ENCODE results near the gene CXXC1. TPM values are rescaled to one million over a fixed set of nuclear protein-coding genes. Genes with fewer than 3 reads are reported as not detected.
"Not testable (repeated sequence)": the region's sequence is repeated elsewhere in the genome, so short reads cannot be mapped to it uniquely, and the experiment has no call there.

The CXXC1 gene
- 32.3 and 33.9 TPM in 2 replicates for total RNA-seq (2014; rRNA removed; shearing (Covaris generic); ENCODE audit: low replicate concordance)

GRCh38 chr18:50287441-50288347, at the start of gene CXXC1:
TSS of gene CXXC1 (minus strand) at chr18:50287692. CDS start at chr18:50287589, 103 bp downstream.
- in situ Hi-C loops (cut with HindIII; ENCODE audit: low pct_unique_long_range_greater_than_20kb, low sequenced_read_pairs) = no loop called here
- DNase-seq (ENCODE audit: low read depth) = peak; percentile 93

DNA sequence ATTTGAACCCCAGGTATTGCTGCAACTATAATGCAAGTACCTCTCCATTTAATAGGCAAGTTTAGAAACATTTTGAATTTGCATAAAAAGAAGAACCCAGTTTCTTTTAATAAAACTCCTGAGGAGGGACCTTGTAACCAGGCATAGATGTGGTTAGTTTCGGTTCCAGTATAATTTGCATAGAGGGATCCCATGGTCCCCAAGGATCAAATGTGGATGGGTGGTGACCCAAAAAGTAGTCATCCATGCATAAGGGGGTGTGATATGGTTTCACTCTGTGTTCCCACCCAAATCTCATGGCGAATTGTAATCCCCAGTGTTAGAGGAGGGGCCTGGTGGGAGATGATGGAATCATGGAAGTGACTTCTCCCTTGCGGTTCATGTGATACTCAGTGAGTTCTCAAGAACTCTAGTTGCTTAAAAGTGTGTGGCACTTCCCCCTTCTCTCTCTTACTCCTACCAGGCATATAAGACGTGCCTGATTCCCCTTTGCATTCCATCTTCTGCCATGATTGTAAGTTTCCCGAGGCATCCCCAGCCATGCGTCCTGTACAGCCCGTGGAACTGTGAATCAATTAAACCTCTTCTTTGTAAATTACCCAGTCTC, 47.2 kb upstream of the CXXC1 start:
- in situ Hi-C loops (cut with HindIII; ENCODE audit: low pct_unique_long_range_greater_than_20kb, low sequenced_read_pairs) = no loop called here
- no peak for DNase-seq (ENCODE audit: low read depth)

GRCh38 chr18:50331691-50332090, 44.2 kb upstream of the CXXC1 start:
- no peak for DNase-seq (ENCODE audit: low read depth)
- in situ Hi-C loops (cut with HindIII; ENCODE audit: low pct_unique_long_range_greater_than_20kb, low sequenced_read_pairs) = no loop called here

GRCh38 chr18:50330176-50330575, 42.7 kb upstream of the CXXC1 start:
- DNase-seq (ENCODE audit: low read depth) = no peak
- in situ Hi-C loops (cut with HindIII; ENCODE audit: low pct_unique_long_range_greater_than_20kb, low sequenced_read_pairs) = no loop called here

- in situ Hi-C loops (cut with HindIII; ENCODE audit: low pct_unique_long_range_greater_than_20kb, low sequenced_read_pairs) = no loop called here
- no peak for DNase-seq (ENCODE audit: low read depth)
These were observed 40.5 kb upstream of the CXXC1 start for GRCh38 chr18:50327983-50328382.

- DNase-seq (ENCODE audit: low read depth) = no peak
These were observed 33.2 kb upstream of the CXXC1 start for GRCh38 chr18:50320719-50321118.

GRCh38 chr18:50315100-50315871, 27.8 kb upstream of the CXXC1 start:
- in situ Hi-C loops (cut with HindIII; ENCODE audit: low pct_unique_long_range_greater_than_20kb, low sequenced_read_pairs) = no loop called here
- DNase-seq (ENCODE audit: low read depth) = no peak

More at GRCh38 chr18:50320719-50321118, 33.2 kb upstream of the CXXC1 start:
- in situ Hi-C loops (cut with HindIII; ENCODE audit: low pct_unique_long_range_greater_than_20kb, low sequenced_read_pairs) = no loop called here

DNA sequence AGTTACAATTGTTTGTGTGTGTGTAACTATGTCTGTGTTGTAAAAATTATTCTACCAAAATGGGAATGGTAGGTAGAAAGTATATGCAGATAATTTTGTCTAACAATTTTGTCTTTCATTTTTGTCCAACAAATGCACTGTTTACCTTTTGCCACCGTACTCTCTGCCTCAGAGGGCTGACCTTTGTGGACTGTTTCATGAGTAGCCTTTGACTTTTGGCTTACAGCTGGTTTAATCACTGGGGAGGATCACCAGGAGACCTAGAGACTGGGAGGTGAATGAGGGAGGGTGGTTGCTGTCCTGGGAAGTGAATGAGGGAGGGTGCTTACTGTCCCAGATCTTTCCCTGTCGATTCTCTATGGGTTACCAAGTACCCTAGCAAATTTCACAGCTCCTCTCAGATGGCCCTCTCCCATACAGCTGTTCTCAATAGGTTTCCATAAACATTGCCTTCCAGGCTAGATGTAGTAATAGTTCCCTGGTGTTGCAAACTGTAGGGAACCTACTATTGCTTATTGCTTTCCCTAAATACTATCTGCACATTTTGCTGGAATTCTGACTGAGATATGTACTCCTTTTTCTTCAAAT, 26.5 kb upstream of the CXXC1 start:
- no peak for DNase-seq (ENCODE audit: low read depth)
- in situ Hi-C loops (cut with HindIII; ENCODE audit: low pct_unique_long_range_greater_than_20kb, low sequenced_read_pairs) = no loop called here

DNA sequence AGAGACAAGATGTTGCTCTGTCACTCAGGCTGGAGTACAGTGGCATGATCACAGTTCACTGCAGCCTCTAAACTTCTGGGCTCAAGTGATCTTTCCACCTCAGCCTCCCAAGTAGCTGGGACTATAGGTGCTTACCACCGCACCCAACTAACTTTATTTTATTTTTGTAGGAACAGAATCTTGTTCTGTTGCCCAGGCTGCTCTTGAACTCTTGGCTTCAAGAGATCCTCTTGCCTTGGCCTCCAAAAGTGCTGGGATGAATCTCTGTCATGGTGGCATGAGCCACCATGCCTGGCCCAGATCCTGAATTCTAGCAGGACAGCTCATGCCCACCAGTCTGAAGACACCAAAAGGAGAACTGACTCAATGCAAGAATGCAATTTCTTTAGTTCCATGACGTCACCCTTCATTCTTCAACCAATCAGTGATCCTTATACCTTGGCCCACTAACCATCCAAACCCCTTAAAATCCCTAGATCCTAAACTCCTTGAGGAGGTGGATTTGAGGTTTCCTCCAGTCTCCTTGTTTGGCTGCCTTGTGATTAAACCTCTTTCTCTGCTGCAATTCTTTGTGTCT, 25.6 kb upstream of the CXXC1 start:
- no peak for DNase-seq (ENCODE audit: low read depth)
- in situ Hi-C loops (cut with HindIII; ENCODE audit: low pct_unique_long_range_greater_than_20kb, low sequenced_read_pairs) = no loop called here

- no peak for DNase-seq (ENCODE audit: low read depth)
- in situ Hi-C loops (cut with HindIII; ENCODE audit: low pct_unique_long_range_greater_than_20kb, low sequenced_read_pairs) = no loop called here
These were observed 25.0 kb upstream of the CXXC1 start for GRCh38 chr18:50312296-50313030.

DNA sequence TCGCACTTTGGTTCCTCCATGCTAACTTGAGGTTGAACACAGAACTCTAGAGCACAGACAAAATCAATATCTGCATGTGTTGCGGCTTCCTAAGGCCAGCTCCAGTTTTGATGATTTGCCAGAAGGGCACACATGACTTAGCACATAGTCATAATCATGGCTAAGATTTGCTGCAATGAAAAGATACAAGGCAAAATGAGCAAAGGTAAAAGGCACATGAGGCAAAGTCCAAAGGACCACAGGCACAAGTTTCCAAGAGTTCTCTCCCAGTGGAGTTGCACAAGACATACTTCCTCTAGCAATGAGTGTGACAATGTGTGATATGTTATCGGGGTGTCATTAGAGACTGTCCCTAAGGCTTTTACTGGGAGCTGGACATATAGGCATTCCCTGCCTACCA, 24.2 kb upstream of the CXXC1 start:
- in situ Hi-C loops (cut with HindIII; ENCODE audit: low pct_unique_long_range_greater_than_20kb, low sequenced_read_pairs) = no loop called here
- DNase-seq (ENCODE audit: low read depth) = no peak

GRCh38 chr18:50310080-50310479, 22.6 kb upstream of the CXXC1 start:
- in situ Hi-C loops (cut with HindIII; ENCODE audit: low pct_unique_long_range_greater_than_20kb, low sequenced_read_pairs) = no loop called here
- no peak for DNase-seq (ENCODE audit: low read depth)

DNA sequence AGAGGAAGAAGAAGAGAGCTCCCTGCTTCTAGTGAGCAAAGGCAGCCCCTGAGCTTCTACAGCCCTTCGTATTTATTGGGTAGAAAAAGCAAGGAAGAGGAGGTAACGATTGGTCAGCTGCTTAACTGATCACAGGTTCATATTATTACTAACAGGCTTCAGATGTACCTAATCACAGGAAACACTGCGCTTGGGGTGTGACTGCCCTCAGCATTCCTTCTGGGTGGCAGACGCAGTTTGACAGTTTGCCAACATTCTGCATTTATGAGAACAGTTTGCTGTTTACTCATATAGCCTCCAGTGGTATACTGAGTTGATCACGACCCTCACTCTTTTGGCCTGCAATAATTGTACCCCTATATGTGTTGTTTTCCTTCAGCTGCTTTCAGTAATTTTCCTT, 21.4 kb upstream of the CXXC1 start:
- in situ Hi-C loops (cut with HindIII; ENCODE audit: low pct_unique_long_range_greater_than_20kb, low sequenced_read_pairs); DNase-seq (ENCODE audit: low read depth): not testable (repeated sequence)

DNA sequence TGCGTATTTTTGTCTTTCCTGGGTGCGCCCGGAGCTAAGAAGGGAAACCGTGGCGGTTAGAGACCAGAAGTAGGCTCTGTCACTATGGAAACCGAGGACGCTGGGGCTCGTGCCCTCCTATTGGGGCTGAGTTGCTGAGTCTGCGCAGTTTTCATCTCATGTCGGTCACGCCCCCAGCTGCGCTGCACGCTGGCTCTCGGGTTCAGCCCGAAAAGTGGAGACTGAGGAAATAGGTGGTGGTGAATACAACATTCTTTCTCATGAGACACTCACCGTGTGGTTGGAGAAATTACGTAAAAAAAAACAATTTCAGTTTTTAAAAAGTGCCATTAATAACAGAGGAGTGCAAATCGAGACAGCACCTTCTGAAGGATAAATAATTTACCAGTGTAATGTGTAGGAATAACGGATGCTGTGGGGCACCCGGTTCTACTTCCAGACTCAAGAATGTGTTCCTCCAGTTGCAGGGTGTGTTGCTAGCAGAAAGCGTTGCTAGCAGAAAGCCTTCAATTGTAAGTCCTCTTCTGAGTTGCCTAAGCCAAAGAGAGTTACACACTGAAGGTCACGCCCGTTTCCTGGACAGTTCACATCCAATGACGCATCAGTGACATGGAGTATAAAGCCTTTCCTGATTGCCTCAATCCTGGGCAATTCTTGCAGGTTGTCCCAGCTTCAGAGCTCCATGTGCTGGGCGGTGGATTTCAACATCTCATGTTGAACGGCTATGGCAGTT, 20.4 kb upstream of the CXXC1 start:
- in situ Hi-C loops (cut with HindIII; ENCODE audit: low pct_unique_long_range_greater_than_20kb, low sequenced_read_pairs) = no loop called here
- peak; percentile 66 for DNase-seq (ENCODE audit: low read depth)

DNA sequence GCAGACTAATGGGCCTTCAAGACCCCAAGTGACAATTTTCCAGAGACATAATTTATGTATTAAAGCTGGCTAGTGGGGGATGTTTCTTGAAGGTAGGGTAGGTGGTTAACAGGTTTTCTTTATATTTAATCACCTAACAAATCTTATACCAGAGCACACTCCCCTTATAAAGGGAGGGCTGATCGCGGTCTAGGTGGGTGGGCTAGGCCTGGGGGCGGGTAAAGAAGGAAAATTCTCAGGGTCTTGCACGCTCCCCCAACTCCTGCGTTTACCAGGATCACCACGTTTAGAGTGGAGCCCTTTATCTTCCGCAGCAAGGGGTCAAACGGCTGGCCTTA, 19.9 kb upstream of the CXXC1 start:
- in situ Hi-C loops (cut with HindIII; ENCODE audit: low pct_unique_long_range_greater_than_20kb, low sequenced_read_pairs) = no loop called here

DNA sequence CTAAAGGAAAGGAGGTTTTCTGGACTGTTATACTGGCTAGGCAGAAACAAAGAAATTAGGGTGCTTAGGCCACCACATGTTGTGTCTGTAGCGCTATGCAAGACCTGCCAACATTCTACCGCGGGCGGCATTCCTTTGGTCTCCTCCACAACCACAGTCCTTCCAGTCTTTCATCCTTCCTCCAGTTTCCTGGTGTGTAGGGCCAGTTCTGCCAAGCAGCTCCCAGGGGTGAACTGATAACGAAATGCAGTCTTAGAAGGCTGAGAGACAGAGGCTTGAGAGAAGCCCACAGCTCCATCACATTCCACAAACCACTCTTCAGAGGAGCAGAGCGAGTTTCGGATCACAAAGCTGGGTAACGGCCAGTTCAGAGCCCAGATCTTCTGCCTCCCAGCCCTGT, 19.5 kb upstream of the CXXC1 start:
- no peak for DNase-seq (ENCODE audit: low read depth)
- in situ Hi-C loops (cut with HindIII; ENCODE audit: low pct_unique_long_range_greater_than_20kb, low sequenced_read_pairs) = no loop called here

More for the DNA sequence above, 19.9 kb upstream of the CXXC1 start:
- no peak for DNase-seq (ENCODE audit: low read depth)

DNA sequence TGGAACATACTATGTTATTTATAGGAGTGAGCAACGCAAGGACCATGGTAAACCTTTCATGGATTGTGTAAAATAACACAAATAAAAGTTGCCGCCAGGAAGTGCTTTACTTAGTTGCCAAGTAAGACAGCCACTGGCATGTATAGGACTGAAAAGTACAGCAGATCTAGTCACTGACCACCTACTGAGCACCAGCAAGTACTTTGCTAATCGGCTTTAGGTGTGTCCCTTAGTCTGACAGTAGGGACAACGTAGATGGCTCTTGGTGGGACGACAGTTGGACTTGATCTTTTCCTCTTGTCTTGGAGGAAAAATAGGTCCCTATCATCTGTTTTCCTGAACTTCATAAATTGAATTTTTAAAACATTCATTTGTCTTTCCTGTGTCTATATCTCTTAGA, 13.6 kb upstream of the CXXC1 start:
- in situ Hi-C loops (cut with HindIII; ENCODE audit: low pct_unique_long_range_greater_than_20kb, low sequenced_read_pairs) = no loop called here
- DNase-seq (ENCODE audit: low read depth) = no peak
